CD4-positive, alpha-beta T cell treated with Interleukin-6 for 4 hours (primary cell): ENCODE measurements around the gene CNPY3.
"Not testable (repeated sequence)": the region's sequence is repeated elsewhere in the genome, so short reads cannot be mapped to it uniquely, and the experiment has no call there.

Experiments
- DNase-seq: peaks from one replicate; pipeline ENCODE4 v3.0.0-alpha.2; 2020; ENCODE audit warnings: mixed read lengths

The CNPY3 gene

GRCh38 chr6:42916288-42916687 is 13.0 kb upstream of the CNPY3 start:
- DNase-seq, result no peak

- DNase-seq, result no peak
Observed at GRCh38 chr6:42921801-42922200, 7.5 kb upstream of the CNPY3 start.

GRCh38 chr6:42923666-42924065 is 5.6 kb upstream of the CNPY3 start:
- no peak for DNase-seq

GRCh38 chr6:42925248-42925857 is 3.9 kb upstream of the CNPY3 start:
- DNase-seq, result no peak

- peak; percentile 66 for DNase-seq
Observed at GRCh38 chr6:42929821-42930360, 611 bp downstream of the CNPY3 start.

- DNase-seq, result no peak
Observed at GRCh38 chr6:42932412-42932811, 3.1 kb downstream of the CNPY3 start.

GRCh38 chr6:42933205-42933604 is 3.9 kb downstream of the CNPY3 start:
- no peak for DNase-seq

- DNase-seq, result no peak
Observed at GRCh38 chr6:42935322-42935721, 6.0 kb downstream of the CNPY3 start.

- no peak for DNase-seq
Observed at GRCh38 chr6:42936398-42936797, 7.1 kb downstream of the CNPY3 start.

GRCh38 chr6:42937548-42938427 is 8.5 kb downstream of the CNPY3 start:
- DNase-seq, result no peak

- no peak for DNase-seq
Observed at GRCh38 chr6:42938428-42938796, 9.1 kb downstream of the CNPY3 start.

- no peak for DNase-seq
Observed at GRCh38 chr6:42938987-42939809, 9.9 kb downstream of the CNPY3 start.

GRCh38 chr6:42939810-42940167 is 10.5 kb downstream of the CNPY3 start:
- no peak for DNase-seq

- DNase-seq, result no peak
Observed at GRCh38 chr6:42940493-42941045, 11.3 kb downstream of the CNPY3 start.

- DNase-seq, result not testable (repeated sequence)
Observed at GRCh38 chr6:42941356-42941755, 12.1 kb downstream of the CNPY3 start.

- DNase-seq, result no peak
Observed at GRCh38 chr6:42942444-42942843, 13.2 kb downstream of the CNPY3 start.

GRCh38 chr6:42947950-42948349 is 18.7 kb downstream of the CNPY3 start:
- DNase-seq, result no peak

GRCh38 chr6:42952389-42952788 is 23.1 kb downstream of the CNPY3 start:
- DNase-seq, result no peak

- DNase-seq, result not testable (repeated sequence)
Observed at GRCh38 chr6:42954405-42954804, 25.1 kb downstream of the CNPY3 start.

- no peak for DNase-seq
Observed at GRCh38 chr6:42958125-42958524, 28.8 kb downstream of the CNPY3 start.

GRCh38 chr6:42959917-42960242 is 30.6 kb downstream of the CNPY3 start:
- no peak for DNase-seq

GRCh38 chr6:42960243-42961019 is 31.2 kb downstream of the CNPY3 start, which contains the start of gene GNMT:
Gene GNMT (plus strand): TSS chr6:42960754. CDS start chr6:42960768, 14 bp downstream.
- peak; percentile 59 for DNase-seq
